HCT116 (cell line): ENCODE data around the gene SLC25A51. TPM values are rescaled to one million over a fixed set of nuclear protein-coding genes. Genes with fewer than 3 reads are reported as not detected.

Experiments used
- ATAC-seq: fragments of 200-7000 bp; cut with Tn5 transposase; 2 replicates; pipeline ENCODE4 v1.9.1; 2020; ENCODE audit warnings: mild to moderate bottlenecking, moderate library complexity
- BruUV-seq: library from RNA; stranded (reverse); fragments of 400-500 nt; replicated peaks from 2 replicates; lab custom pipeline; 2021; lab: Mats Ljungman, UMichigan
- CTCF ChIA-PET: fragments of 300-600 bp; sonication (Branson Sonifier 250); formaldehyde crosslinking; loops from one replicate; lab custom pipeline; 2021; ENCODE audit warnings: antibody characterized with exemption; lab: Charles Lee
- POLR2A ChIA-PET: fragments of 300-600, 350-600 bp; sonication (Branson Sonifier 250); formaldehyde crosslinking; loops from one replicate; lab custom pipeline; 2021; ENCODE audit warnings: antibody characterized with exemption; lab: Charles Lee
- RAD21 ChIA-PET, 2 experiments: fragments of 300-600 bp; sonication (Branson Sonifier 250); formaldehyde crosslinking; loops; one replicate each; lab custom pipeline; 2023; ENCODE audit warnings: low total read pairs in 2 of 2; ENCODE audit not compliant: uncharacterized antibody in 2 of 2, unreplicated experiment in 2 of 2, low non-redundant PET in 1 of 2; lab: Charles Lee
- DNase-seq: peaks from one replicate; pipeline ENCODE4 v3.0.0-alpha.2; 2010; ENCODE audit warnings: low read depth, low spot score
- H2AFZ ChIP-seq: fragments of 200-600 bp; shearing (Covaris generic), sonication (generic); 2 replicates; pipeline ENCODE4 v1.6.1; 2017; ENCODE audit warnings: low read depth, mixed run types, mixed read lengths, antibody characterized with exemption, low read length; ENCODE audit not compliant: poor library complexity, severe bottlenecking
- H3K27ac ChIP-seq: 2 replicates; pipeline ENCODE4 v1.5.1; 2012; ENCODE audit warnings: low read depth, low read length
- H3K27me3 ChIP-seq: fragments of 200-600 bp; sonication (generic); 2 replicates; pipeline ENCODE4 v1.6.1; 2016; ENCODE audit warnings: mixed run types, low read length, mixed read lengths; ENCODE audit not compliant: insufficient read depth
- H3K36me3 ChIP-seq, 2 experiments: fragments of 200-500 bp in 1 of 2; fragments of 200-600 bp in 1 of 2; sonication (Bioruptor generic) in 1 of 2; sonication (generic) in 1 of 2; 2 replicates each; pipeline versions ENCODE4 v1.5.1 to v1.6.1; 2014 to 2016; ENCODE audit warnings: low read length in 2 of 2, inconsistent platforms in 1 of 2, mixed read lengths in 1 of 2, mixed run types in 1 of 2; ENCODE audit not compliant: insufficient read depth in 2 of 2, control insufficient read depth in 1 of 2
- H3K4me1 ChIP-seq, 2 experiments: fragments of 200-600 bp in 1 of 2; sonication (generic) in 1 of 2; 2 replicates each; pipeline versions ENCODE4 v1.5.1 to v1.6.1; 2012 to 2017; ENCODE audit warnings: low read length in 2 of 2, inconsistent platforms in 1 of 2, mild to moderate bottlenecking in 1 of 2, mixed read lengths in 1 of 2, mixed run types in 1 of 2, moderate library complexity in 1 of 2; ENCODE audit not compliant: insufficient read depth in 2 of 2, control insufficient read depth in 1 of 2
- H3K4me2 ChIP-seq: fragments of 200-600 bp; sonication (generic); 2 replicates; pipeline ENCODE4 v1.6.1; 2017; ENCODE audit warnings: mixed run types, low read length, mixed read lengths
- H3K4me3 ChIP-seq, 2 experiments: fragments of 200-600 bp in 1 of 2; sonication (generic) in 1 of 2; replicated peaks in 1 of 2; 2 replicates each; pipeline ENCODE4 v1.5.1; 2011 to 2016; ENCODE audit warnings: low read length in 2 of 2, control low read depth in 1 of 2, low read depth in 1 of 2, mild to moderate bottlenecking in 1 of 2, mixed read lengths in 1 of 2, mixed run types in 1 of 2
- H3K79me2 ChIP-seq: fragments of 200-600 bp; sonication (generic); 2 replicates; pipeline ENCODE4 v1.6.1; 2017; ENCODE audit warnings: mild to moderate bottlenecking, mixed run types, low read length, moderate library complexity, mixed read lengths; ENCODE audit not compliant: insufficient read depth
- H3K9ac ChIP-seq: fragments of 200-600 bp; sonication (generic); 2 replicates; pipeline ENCODE4 v1.6.1; 2016; ENCODE audit warnings: low read length, mixed read lengths
- H3K9me2 ChIP-seq: fragments of 200-600 bp; sonication (generic), shearing (Covaris generic); 2 replicates; pipeline ENCODE4 v1.6.1; 2017; ENCODE audit warnings: mixed run types, mild to moderate bottlenecking, moderate library complexity; ENCODE audit not compliant: insufficient read depth
- H3K9me3 ChIP-seq, 2 experiments: fragments of 200-500 bp in 1 of 2; fragments of 200-600 bp in 1 of 2; sonication (Bioruptor generic) in 1 of 2; sonication (generic) in 1 of 2; 2 replicates each; pipeline ENCODE4 v1.6.1; 2014 to 2017; ENCODE audit warnings: low read length in 2 of 2, mixed read lengths in 2 of 2, inconsistent platforms in 1 of 2, low read depth in 1 of 2, mild to moderate bottlenecking in 1 of 2, mixed run types in 1 of 2, moderate library complexity in 1 of 2; ENCODE audit not compliant: control insufficient read depth in 1 of 2, insufficient read depth in 1 of 2
- H4K20me1 ChIP-seq: fragments of 200-600 bp; sonication (generic), shearing (Covaris generic); 2 replicates; pipeline ENCODE4 v1.6.1; 2017; ENCODE audit warnings: mixed run types, mild to moderate bottlenecking, moderate library complexity; ENCODE audit not compliant: insufficient read depth
- CBX3 ChIP-seq: IDR thresholded peaks from 2 replicates; pipeline ENCODE4 v1.6.1; 2012; ENCODE audit warnings: low read depth
- CEBPB ChIP-seq: IDR thresholded peaks from 2 replicates; pipeline ENCODE4 v1.6.1; 2012; ENCODE audit warnings: low read depth
- EGR1 ChIP-seq: IDR thresholded peaks from 2 replicates; pipeline ENCODE4 v1.6.1; 2012; ENCODE audit warnings: low read depth
- ELF1 ChIP-seq: IDR thresholded peaks from 2 replicates; pipeline ENCODE4 v1.6.1; 2012; ENCODE audit warnings: low read depth, borderline replicate concordance
- EZH2phosphoT487 ChIP-seq: fragments of 200-600 bp; IDR thresholded peaks from 2 replicates; pipeline ENCODE4 v1.6.1; 2018; ENCODE audit warnings: antibody characterized with exemption, borderline replicate concordance
- FOSL1 ChIP-seq: IDR thresholded peaks from 2 replicates; pipeline ENCODE4 v1.6.1; 2012; ENCODE audit warnings: low read depth
- JUND ChIP-seq: IDR thresholded peaks from 2 replicates; pipeline ENCODE4 v1.6.1; 2012
- POLR2A ChIP-seq: IDR thresholded peaks from 2 replicates; pipeline ENCODE4 v1.7.0; 2011; ENCODE audit warnings: borderline replicate concordance; ENCODE audit not compliant: insufficient read depth, insufficient read length; ENCODE audit errors: extremely low read depth
- POLR2AphosphoS5 ChIP-seq: IDR thresholded peaks from 2 replicates; pipeline ENCODE4 v1.6.1; 2011; ENCODE audit warnings: mild to moderate bottlenecking, low read depth, low read length, moderate library complexity
- RAD21 ChIP-seq: IDR thresholded peaks from 2 replicates; pipeline ENCODE4 v1.6.1; 2012; ENCODE audit warnings: low read depth, mild to moderate bottlenecking
- SIN3A ChIP-seq: IDR thresholded peaks from 2 replicates; pipeline ENCODE4 v1.6.1; 2012; ENCODE audit warnings: low read depth
- SRF ChIP-seq: IDR thresholded peaks from 2 replicates; pipeline ENCODE4 v1.6.1; 2012; ENCODE audit warnings: low read depth
- YY1 ChIP-seq: IDR thresholded peaks from 2 replicates; pipeline ENCODE4 v1.6.1; 2011; ENCODE audit warnings: low read length, low read depth, moderate library complexity, mild to moderate bottlenecking; ENCODE audit not compliant: insufficient replicate concordance; ENCODE audit errors: extremely low read depth
- ZBTB33 ChIP-seq: IDR thresholded peaks from 2 replicates; pipeline ENCODE4 v1.6.1; 2011; ENCODE audit warnings: mild to moderate bottlenecking, low read length, moderate library complexity; ENCODE audit not compliant: insufficient replicate concordance; ENCODE audit errors: extremely low read depth
- intact Hi-C: fragments of 100-400 bp; cut with micrococcal nuclease; formaldehyde crosslinking; loops from 2 replicates; pipeline ENCODE4 v1.10.0; 2022
- total RNA-seq: library from RNA; stranded (reverse); gene quantifications from one replicate; pipeline ENCODE4 v1.2.1, GENCODE V29; 2021; ENCODE audit not compliant: unreplicated experiment
- TF ChIP-seq, protein P1 (sequence below), 3 experiments: fragments of 200-600 bp in 1 of 3; sonication (generic) in 1 of 3; IDR thresholded peaks in 2 of 3; conservative IDR thresholded peaks in 1 of 3; 2 replicates each; pipeline ENCODE4 v1.5.1; 2012 to 2017; ENCODE audit warnings: low read depth in 2 of 3, low read length in 2 of 3, antibody characterized with exemption in 1 of 3, borderline replicate concordance in 1 of 3, control low read depth in 1 of 3, mild to moderate bottlenecking in 1 of 3, mixed read lengths in 1 of 3, mixed run types in 1 of 3, moderate library complexity in 1 of 3; ENCODE audit not compliant: insufficient read depth in 1 of 3
- TF ChIP-seq, protein P2 (sequence below): IDR thresholded peaks from 2 replicates; pipeline ENCODE4 v1.6.1; 2012

Gene SLC25A51
- total RNA-seq, 1 experiment from 2014 or later, result 27.3 TPM

DNA sequence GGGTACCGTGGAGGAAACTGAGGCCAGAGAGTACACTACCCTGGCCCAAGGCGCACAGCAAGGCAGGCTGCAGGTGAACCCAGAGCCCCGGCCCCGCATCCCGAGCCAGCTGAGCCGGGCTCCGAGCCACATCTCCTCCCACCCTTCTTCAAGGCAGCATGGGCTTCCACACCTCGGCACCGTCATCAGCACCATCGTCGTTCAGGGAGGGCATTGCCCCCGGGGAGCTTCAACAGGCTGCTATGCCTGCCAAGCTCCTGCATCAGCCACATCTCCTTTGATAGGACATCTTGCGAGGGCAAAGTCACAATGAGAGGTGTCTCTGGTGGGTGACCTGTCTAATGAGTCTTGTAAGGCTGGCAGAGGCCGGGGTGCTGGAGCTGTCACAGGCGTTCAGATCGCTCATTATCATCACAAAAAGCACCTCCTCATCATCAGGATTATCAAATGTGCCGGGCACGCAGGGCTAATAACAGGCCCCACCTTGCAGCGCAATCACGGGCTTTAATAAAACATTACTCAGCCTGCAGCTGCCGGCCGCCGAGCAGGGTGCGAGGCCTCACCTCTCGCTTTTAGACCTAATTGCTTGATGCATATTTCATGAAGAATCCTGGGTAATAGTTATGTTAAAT, 20.0 kb upstream of the SLC25A51 start:
- DNase-seq (no peak), ATAC-seq (no peak)
- ChIA-PET RAD21 (no interaction called here), POLR2A (no interaction called here), CTCF (interaction anchor here (2.3 kb wide), 1 partner anchor 11 kb away, joined by 10 read pairs; no protein-coding TSS in a partner anchor)
- Histone ChIP-seq H3K79me2 (peaks cover 10% of the 10 kb centered on the region; the same call in 1 of the 2 replicates), H3K4me2 (no peak overlapping the region), H3K27me3 (no peaks in the 10 kb centered on the region), H3K9ac (no peak overlapping the region), H3K4me3 (no peak overlapping the region), H3K27ac (no peak overlapping the region), H2AFZ (no peak overlapping the region), H4K20me1 (no peaks in the 10 kb centered on the region), H3K9me2 (no peaks in the 10 kb centered on the region), H3K9me3 (no peaks in the 10 kb centered on the region)
- intact Hi-C loops, result no loop called here
- no TSS peak for BruUV-seq
- TF ChIP-seq, protein P1, sequence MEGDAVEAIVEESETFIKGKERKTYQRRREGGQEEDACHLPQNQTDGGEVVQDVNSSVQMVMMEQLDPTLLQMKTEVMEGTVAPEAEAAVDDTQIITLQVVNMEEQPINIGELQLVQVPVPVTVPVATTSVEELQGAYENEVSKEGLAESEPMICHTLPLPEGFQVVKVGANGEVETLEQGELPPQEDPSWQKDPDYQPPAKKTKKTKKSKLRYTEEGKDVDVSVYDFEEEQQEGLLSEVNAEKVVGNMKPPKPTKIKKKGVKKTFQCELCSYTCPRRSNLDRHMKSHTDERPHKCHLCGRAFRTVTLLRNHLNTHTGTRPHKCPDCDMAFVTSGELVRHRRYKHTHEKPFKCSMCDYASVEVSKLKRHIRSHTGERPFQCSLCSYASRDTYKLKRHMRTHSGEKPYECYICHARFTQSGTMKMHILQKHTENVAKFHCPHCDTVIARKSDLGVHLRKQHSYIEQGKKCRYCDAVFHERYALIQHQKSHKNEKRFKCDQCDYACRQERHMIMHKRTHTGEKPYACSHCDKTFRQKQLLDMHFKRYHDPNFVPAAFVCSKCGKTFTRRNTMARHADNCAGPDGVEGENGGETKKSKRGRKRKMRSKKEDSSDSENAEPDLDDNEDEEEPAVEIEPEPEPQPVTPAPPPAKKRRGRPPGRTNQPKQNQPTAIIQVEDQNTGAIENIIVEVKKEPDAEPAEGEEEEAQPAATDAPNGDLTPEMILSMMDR (IDR thresholded peaks at IDR 0.05 in 2 of 3, conservative IDR thresholded peaks at IDR 0.05 in 1 of 3; ENCODE audit: borderline replicate concordance in 1 of 3, insufficient read depth in 1 of 3, low read depth in 2 of 3, low read length in 2 of 3), result no peak
- TF ChIP-seq SRF, result no peak
- TF ChIP-seq FOSL1, result no peak
- no peak for TF ChIP-seq POLR2AphosphoS5
- TF ChIP-seq CEBPB, result no peak
- TF ChIP-seq SIN3A, result no peak
- TF ChIP-seq RAD21, result no peak
- no peak for TF ChIP-seq CBX3
- TF ChIP-seq ELF1, result no peak
- TF ChIP-seq JUND, result no peak
- TF ChIP-seq ZBTB33, result no peak
- TF ChIP-seq EZH2phosphoT487, result no peak
- TF ChIP-seq, protein P2, sequence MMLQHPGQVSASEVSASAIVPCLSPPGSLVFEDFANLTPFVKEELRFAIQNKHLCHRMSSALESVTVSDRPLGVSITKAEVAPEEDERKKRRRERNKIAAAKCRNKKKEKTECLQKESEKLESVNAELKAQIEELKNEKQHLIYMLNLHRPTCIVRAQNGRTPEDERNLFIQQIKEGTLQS, result no peak
- TF ChIP-seq EGR1, result no peak
- no peak for TF ChIP-seq YY1
- TF ChIP-seq POLR2A, result no peak
- TF ChIP-seq, all 23 proteins: peak for 0
- peaks cover 33 to 44% of the 10 kb centered on the region in 2 experiments for H3K4me1 ChIP-seq
- H3K36me3 ChIP-seq, result peaks cover 7 to 13% of the 10 kb centered on the region in 2 experiments; a peak in 3 of 4 replicates
